ENCODE data around the gene DENND1A.

DENND1A gene

DNA sequence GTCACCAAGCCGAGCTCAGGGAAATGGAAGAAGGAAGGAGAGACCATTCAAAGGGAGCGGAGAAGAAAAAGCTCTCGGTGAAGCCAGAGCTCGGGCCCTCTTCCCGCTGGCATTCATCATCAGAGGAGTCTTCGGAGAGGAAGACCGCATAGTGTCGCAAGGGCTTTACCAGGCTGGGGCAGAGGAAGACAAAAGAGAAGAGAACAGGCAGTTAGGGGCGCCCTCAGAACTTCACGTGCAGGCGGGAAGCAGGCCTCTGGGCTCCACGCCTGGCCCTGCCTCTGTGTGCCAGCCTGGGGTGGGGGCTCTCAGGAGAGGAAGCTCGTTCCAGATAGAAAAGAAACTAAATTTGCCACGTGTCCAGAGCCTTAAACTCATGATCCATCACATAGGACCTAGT is 542.2 kb downstream of the DENND1A start:
- no peak for DNase-seq (ENCODE audit: low spot score)

DNA sequence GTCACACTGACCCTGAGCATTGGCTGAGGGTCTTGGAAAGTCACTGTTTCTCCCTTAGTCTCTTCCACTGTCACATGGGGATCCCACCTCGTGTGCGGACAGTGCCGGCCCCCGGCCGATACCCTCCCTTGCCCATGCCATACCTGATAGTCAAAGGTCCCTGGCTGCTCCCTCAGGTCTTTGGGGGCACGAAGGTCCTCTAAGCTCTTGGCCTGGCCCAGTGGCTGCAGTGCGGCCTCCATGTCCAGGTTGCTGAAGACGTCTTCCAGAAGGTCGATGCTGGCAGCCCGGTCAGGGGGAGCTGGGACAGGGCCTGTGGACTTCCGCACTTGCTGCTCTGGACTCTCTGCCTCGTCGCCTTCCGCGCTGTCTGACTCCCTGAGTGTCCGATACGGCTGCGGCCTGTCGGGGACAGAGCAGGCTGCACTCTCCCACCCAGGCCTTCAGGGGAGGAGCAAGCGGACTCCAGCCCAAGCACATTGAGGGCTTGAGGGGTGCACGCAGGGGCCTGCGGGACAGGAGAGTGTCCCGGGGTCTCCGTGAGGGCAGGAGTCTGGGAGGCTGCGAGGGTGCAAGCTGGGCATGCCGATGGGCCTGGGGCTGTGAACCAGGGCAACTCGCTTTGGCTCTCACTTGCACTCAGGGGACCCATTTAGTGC is 546.3 kb downstream of the DENND1A start:
- no peak for DNase-seq (ENCODE audit: low spot score)

DNA sequence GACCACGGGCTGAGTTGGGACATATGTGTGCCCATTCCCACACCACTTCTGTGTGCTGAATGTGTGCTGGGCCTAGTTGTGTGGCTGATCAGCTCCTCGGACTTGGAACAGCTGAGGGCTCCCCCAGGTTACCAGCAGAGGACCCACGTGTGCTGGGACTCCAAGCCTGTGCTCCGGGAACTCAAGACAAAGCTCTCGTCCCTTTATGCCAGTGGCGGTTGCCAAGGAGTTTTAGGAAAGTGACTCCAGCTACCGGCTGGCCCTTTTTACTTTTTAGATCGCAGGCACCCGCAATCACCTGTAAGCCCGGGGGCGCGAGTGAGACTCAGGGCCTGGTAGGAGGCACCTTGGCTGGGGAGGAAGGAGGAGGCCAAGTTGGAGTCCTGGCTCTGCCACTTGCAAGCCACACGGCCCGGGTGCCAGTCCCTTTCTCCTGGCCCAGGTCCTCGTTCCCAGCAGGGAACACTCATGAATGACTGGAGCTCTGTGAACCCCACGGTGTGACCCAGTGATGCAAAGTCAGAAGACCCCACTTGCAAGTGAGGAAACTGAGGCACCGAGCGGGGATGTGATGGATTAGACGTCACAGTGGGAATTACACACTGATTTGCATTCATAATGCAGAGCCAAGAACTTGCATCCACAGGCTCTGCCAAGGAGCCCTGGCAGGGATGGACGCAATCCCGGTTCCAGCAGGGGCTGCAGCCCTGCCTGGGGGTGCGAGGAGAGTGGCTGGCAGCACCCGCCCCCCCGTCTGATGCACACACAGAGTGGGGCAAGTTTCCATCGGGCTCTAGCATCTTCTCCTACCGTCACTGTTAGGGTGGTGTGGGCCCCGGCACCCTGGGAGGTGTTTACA is 547.0 kb downstream of the DENND1A start:
- no peak for DNase-seq (ENCODE audit: low spot score)

GRCh38 chr9:123380852-123381705 is 548.8 kb downstream of the DENND1A start:
- DNase-seq (ENCODE audit: low spot score) = no peak

GRCh38 chr9:123378956-123379660 is 550.8 kb downstream of the DENND1A start:
- no peak for DNase-seq (ENCODE audit: low spot score)

- DNase-seq (ENCODE audit: low spot score) = no peak
These were observed 551.9 kb downstream of the DENND1A start for GRCh38 chr9:123378025-123378424.

DNA sequence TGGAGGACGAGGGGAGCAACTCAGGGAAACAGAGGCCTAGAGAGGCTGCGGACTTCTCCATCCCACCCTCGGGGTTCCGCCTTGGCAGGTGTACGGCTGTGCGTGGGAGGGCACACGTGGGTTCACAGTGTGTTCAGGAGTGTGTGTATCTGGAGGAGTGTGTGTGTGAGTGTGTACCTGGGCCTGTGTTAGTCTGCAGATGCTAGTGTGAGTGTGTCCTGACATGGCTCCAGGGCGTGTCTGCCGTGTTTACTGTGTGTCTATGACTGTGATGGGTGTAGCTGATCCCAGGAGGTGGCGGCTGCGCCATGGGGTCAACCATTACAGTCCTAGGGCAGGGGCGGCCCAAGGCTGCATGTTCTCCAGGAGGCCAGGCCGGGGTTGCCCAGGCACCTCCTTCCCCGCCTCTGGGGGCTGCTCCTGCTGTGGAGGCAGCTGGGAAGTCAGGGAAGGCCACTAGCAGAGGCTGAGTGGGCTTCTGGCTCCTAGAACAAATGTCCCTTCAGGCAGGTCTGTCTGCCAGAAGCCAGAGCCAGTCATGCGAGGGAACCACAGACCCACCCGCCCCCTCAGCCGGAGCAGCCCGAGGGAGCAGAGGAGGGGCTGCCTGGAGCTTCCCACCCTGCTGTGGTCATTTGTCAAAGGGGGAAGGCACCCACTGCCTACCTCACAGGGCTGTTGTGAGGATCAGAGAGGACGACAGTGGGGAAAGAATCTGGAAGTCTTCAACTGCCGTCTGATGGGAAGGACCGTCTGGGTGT is 552.5 kb downstream of the DENND1A start:
- no peak for DNase-seq (ENCODE audit: low spot score)

- no peak for DNase-seq (ENCODE audit: low spot score)
These were observed 553.5 kb downstream of the DENND1A start for GRCh38 chr9:123376218-123377071.

- DNase-seq (ENCODE audit: low spot score) = no peak
These were observed 554.3 kb downstream of the DENND1A start for GRCh38 chr9:123375469-123376132.

DNA sequence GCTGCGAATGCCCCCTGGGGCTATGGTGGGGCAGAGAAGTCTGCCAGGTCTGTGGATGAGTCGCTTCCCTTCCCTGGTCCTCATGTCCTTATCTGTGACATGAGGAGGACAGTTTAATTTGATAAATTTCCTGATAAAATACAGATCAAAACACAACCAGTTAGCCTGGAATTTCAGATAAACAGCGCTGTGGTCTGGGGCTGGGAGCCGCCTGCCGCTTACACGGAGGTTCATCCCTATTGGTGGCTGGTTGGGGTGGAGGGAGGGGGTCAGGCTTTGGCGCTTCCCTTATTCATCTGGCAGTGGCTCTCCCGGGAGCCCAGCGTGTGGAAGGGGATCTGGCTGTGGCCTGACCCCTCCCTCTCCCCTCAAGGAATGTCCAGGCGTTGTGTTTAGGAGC is 556.0 kb downstream of the DENND1A start:
- no peak for DNase-seq (ENCODE audit: low spot score)

DNA sequence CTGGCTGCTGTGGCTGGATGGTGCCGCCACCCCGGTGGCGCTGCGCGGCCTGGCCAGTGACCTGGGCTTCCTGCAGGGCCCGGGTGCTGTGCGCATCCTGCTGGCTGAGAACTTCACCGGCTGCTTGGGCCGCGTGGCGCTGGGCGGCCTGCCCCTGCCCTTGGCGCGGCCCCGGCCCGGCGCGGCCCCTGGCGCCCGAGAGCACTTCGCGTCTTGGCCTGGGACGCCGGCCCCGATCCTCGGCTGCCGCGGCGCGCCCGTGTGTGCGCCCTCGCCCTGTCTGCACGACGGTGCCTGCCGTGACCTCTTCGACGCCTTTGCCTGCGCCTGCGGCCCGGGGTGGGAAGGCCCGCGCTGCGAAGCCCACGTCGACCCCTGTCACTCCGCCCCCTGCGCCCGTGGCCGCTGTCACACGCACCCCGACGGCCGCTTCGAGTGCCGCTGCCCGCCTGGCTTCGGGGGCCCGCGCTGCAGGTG is 556.4 kb downstream of the DENND1A start:
- DNase-seq (ENCODE audit: low spot score) = no peak

- DNase-seq (ENCODE audit: low spot score) = no peak
These were observed 557.0 kb downstream of the DENND1A start for GRCh38 chr9:123372766-123373446.

DNA sequence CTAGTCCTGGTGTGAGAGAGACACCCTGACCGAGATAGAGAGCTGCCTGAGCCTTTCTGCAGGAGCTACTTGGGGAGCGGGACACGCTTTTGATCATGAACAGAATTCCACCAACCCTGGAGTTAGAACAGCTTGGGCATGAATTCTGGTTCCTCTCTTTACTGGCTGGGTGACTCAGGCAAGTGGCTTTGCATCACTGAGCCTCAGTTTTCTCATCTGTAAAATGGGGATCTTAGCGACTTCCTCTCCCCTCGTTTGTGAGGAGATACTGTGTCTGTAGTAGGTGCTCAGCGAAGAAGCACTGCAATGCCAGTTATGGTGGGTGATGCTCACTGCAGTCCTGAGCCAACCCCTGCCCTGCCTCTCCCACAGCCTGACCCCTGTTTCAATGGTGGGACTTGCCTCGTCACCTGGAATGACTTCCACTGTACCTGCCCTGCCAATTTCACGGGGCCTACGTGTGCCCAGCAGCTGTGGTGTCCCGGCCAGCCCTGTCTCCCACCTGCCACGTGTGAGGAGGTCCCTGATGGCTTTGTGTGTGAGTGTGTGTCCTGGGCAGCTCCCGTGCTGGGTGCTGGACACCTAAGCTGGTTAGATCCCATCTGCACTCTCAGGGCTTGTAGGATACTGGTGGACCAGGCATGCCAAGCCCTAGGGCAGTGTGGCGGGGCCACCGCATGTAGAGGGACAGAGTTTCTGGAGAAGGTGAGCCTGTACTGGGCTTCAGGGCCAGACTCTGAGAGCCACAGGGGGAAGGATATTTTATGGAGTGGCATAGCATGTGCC is 557.9 kb downstream of the DENND1A start:
- DNase-seq (ENCODE audit: low spot score) = no peak

- DNase-seq (ENCODE audit: low spot score) = no peak
These were observed 558.7 kb downstream of the DENND1A start for GRCh38 chr9:123371228-123371584.

- DNase-seq (ENCODE audit: low spot score) = no peak
These were observed 559.2 kb downstream of the DENND1A start for GRCh38 chr9:123370526-123371227.

GRCh38 chr9:123370108-123370507 is 559.8 kb downstream of the DENND1A start:
- no peak for DNase-seq (ENCODE audit: low spot score)

DNA sequence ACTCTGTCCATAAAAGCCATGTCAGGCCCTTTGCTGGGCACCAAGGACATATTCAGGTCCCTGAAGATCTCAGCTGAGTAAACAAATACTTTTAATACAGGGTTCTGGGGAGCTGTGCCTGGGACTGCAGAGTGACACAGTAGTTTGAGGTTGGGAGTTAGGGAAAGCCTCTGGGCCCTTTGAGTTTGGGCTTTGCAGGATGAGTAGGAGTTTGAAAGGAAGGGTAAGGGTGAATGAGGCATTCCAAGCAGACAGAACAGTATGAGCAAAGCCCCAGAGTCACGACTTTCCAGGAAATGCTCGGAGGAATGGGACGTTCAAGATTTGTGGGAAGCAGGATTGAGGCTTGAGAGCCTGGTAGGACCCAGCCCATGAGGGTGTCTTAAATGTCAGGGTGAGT is 560.6 kb downstream of the DENND1A start:
- no peak for DNase-seq (ENCODE audit: low spot score)
